GM18873 (cell line): ENCODE measurements around the gene COL26A1.
"Not testable (repeated sequence)": the region's sequence is repeated elsewhere in the genome, so short reads cannot be mapped to it uniquely, and the experiment has no call there.

Experiments
- ATAC-seq: cut with Tn5 transposase; IDR thresholded peaks from one replicate; pipeline ENCODE4 v1.9.1; 2021; ENCODE audit warnings: mild to moderate bottlenecking, moderate library complexity, moderate number of reproducible peaks; ENCODE audit not compliant: unreplicated experiment, low FRiP score

Gene COL26A1

DNA sequence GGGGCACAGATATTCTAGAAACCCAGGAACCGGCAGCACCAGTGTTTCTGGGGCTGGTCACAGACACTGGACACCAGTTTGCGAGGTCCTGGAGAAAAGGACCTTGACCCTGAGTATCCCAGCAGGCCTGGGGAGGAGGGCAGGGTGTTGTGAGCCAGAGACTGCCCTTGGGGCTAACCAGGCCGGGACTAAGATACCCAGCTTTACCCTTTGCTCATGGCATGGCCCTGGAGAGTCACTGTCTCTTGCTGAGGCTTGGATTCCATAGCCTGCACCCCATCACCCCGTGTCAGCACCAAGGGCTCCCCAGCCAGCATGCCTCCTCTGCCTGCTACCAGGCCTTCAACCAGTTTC, 124.4 kb downstream of the COL26A1 start:
- no peak for ATAC-seq

DNA sequence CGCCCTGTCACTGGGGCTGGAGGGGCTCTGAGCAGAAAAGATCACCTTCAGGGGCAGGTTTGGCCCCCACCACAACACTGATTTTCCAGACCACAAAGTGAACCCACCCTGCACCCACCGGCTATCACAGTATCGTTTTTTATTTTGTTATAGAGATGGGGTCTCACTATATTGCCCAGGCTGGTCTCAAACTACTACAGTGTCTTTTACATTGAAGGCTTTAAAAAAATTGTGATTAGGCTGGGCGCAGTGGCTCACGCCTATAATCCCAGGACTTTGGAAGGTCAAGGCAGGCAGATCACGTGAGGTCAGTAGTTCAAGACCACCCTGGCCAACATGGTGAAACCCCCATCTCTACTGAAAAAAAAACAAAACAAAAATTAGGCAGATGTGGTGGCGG, 125.1 kb downstream of the COL26A1 start:
- no peak for ATAC-seq

DNA sequence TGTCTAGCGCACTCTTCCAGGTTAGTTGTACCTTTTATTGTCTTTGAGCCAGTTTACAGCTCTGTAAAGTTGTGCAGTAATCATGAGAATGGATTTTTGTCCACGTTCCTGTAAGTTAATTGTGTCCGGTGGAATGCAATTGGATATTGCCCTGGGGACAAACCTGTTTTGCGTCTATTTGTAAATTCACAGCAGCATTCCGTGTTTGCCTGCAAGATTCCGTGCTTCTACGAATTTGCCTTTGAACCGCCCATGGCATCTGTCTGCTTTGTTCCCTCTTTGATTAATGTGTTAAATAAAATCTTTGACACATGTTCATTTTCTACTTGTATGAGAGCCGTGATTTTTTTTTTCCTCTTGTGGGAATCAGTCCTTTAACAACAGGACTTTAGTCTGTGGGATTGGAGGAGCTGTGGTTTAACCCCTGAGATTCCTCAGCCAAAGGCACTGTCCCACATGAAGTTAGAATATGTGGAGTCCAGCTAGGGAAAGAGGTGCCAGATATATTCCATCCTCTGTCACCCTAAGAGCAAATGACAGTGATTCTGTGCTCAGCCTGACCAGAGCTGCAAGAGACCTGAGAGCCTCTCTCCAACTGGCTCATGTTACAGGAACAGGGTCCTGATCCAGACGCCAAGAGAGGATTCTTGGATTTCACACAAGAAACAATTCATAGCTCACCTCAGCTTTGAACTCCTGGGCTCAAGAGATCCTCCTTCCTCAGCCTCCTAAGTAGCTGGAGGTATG, 126.3 kb downstream of the COL26A1 start:
- ATAC-seq, result no peak

DNA sequence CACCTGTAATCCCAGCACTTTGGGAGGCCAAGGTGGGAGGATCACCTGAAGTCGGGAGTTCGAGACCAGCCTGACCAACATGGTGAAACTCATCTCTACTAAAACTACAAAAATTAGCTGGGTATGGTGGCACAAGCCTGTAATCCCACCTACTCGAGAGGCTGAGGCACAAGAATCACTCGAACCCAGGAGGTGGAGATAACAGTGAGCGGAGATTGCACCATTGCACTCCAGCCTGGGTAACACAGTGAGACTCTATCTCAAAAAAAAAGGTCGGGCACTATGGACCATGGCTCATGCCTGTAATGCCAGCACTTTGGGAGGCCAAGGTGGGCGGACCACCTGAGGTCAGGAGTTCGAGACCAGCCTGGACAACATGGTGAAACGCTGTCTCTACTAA, 127.8 kb downstream of the COL26A1 start:
- not testable (repeated sequence) for ATAC-seq

DNA sequence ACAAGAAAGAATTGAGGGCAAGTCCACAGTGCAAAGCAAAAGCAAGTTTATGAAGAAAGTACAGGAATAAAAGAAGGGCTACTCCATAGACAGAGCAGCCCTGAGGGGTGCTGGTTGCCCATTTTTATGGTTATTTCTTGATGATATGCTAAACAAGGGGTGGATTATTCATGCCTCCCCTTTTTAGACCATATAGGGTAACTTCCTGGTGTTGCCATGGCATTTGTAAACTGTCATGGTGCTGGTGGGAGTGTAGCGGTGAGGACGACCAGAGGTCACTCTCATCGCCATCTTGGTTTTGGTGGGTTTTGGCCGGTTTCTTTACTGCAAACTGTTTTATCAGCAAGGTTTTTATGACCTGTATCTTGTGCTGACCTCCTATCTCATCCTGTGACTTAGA, 128.8 kb downstream of the COL26A1 start:
- not testable (repeated sequence) for ATAC-seq

DNA sequence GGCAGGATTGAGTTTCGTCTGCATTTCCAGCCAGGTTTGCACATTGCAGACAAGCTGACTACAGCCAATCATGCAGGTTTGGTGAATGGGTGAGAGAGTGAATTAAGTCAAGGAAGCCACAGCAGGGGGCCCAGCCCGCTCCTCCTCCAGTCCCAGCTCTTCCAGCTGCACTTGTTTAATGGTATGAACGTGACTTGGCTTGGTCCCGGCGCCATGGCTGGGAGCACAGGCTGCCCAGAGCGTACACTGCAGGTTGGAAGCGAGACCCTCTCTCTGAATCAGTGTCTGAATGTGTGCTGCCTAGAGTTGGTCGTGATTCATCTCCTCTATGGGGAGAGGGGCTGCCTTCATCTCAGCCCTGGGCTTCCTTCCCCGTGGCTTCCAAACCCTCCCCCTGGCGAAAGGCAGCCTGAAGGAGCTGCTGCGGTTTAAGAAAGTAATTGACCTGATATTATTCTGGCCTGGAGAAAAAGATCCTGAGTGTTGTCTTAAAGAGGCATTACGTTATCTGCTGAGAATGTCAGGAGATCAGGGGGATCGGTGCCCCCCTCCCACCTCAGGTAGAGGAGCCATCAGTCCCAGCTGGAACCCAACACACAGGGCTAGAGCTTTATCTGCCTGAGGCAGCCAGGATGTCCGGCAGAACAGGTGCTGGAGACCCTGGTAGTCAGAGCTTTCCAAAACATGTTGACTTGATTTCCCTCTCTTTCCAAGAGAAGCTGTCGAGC, 132.1 kb downstream of the COL26A1 start:
- ATAC-seq, result no peak

DNA sequence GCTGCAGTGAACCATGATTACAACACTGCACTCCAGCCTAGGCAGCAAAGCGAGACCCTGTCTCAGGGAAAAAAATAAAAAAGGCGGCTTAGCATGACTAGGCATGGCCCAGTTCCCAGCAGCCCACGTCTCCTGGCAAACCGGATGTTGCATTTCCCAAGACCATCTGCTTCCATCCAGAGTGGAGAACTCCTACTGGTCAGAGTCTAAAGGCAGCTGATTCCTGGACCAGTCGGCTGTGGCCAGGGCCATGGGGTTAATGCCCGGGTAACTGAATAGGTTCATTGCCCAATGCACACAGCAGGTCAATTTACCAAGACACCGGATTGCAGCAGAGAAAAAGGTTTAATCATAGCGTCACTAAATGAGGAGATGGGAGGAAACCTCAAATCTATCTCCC, 133.3 kb downstream of the COL26A1 start:
- ATAC-seq, result no peak

DNA sequence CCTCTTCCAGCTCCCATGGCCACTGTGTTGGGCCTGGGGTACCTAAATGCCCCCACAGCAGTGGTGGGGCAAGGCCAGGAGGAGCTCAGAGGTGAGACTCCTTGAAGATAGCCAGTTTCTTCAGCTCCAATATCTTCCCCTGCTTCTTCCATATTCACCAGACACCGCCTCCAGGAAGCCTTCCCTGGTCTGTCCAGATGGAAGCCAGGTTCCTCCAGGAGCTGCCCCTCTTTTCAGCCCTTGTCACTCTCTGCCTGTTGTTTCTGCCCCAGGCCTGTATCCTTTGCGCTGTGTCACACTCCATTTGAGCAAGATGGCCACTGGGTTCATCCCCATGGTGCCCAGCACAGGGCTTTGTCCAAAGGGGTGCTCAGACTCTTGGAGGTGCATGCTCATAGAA, 138.7 kb downstream of the COL26A1 start:
- ATAC-seq, result no peak

DNA sequence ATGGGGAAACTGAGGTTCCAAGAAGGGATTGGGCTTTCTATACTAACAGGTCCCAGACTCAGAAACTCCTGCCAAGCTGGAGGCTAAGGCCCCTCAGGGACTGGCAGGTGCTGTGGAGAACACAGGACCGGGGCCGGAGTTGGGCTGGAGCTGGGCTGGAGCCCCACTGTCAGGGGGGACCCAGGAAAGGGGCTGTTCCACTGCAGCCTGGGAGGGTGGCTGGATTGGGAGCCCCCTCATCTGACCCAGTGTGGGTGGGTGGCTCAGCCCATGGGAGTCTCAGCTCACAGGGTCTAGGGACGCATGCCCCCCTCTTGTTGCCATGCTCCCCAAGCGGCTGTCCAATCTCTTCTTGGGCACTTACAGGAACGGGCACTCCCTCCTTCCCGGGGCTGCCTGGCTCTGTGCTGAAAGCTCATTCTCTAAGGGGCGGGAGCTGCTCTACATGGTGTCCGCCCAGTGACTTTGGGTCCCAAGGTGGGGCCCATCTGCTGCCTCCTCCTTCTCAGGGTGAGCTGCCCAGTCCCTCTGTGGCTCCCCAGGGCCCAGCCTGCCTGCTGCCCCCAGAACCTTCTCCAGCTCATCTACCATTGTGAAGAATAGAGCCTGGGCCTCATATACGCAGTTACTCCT, 139.9 kb downstream of the COL26A1 start:
- no peak for ATAC-seq

DNA sequence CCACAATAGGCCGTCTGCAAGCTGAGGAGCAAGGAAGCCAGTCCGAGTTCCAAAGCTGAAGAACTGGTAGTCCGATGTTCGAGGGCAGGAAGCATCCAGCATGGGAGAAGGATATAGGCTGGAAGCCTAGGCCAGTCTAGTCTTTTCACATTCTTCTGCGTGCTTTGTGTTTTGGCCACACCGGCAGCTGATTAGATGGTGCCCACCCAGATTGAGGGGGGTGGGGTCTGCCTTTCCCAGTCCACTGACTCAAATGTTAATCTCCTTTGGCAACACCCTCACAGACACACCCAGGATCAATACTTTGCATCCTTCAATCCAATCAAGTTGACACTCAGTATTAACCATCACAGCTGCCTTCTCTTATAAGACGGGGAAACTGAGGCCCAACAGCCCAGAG, 142.8 kb downstream of the COL26A1 start:
- not testable (repeated sequence) for ATAC-seq

DNA sequence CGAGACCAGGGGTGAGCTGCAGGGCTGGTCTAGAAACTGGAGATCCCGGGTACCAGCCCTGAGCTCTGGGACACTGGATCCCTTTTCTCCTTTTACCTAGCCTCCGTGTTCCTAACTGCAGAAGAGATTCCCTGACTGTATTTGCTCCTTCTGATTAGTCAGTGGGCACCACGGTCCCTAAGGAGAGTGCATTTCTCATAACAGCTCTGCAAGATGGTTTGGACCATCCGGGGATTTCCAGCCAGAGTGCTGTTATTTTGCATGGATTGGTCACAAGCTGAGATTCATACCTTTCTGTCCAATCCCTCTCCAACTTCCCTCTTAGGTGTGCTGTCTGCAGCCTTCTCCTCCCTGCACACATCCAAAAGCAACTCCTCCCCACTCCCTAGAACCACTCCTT, 143.9 kb downstream of the COL26A1 start:
- no peak for ATAC-seq

DNA sequence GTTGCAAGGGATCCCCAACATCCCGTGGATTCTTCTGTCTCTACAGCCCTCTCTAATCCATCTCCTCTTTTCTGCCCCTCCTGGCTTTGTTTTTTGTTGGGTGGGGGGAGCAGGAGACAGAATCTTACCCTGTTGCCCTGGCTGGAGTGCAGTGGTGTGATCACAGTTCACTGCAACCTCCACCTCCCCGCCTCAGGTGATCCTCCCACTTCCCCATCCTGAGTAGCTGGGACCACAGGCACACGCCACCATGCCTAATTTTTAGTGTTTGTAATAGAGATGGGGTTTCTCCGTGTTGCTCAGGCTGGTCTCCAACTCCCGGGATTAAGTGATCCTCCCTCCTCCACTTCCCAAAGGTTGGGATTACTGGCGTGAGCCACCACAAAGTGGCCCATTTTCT, 144.7 kb downstream of the COL26A1 start:
- no peak for ATAC-seq

DNA sequence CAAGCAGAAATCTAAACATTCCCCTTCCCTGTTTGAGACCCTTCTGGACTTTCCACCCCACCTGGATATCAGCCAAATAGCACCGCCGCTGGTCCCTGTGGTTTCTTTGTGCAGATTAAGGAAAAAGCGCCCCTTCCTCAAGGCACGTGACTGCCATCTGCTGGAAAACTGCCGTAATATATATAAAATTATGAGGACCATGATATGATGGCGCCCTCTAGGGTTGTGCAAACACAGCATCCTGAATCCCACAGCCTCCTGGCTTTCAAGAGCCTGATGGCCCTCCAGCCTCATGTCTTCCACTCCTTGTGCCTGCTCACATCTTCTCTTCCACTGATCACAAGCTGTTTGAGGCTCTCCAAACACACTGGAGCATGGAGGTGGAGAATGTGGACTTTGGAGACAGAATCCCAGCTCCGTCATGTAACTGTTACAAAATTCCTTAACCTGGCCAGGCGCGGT, 145.1 kb downstream of the COL26A1 start:
- ATAC-seq, result no peak

DNA sequence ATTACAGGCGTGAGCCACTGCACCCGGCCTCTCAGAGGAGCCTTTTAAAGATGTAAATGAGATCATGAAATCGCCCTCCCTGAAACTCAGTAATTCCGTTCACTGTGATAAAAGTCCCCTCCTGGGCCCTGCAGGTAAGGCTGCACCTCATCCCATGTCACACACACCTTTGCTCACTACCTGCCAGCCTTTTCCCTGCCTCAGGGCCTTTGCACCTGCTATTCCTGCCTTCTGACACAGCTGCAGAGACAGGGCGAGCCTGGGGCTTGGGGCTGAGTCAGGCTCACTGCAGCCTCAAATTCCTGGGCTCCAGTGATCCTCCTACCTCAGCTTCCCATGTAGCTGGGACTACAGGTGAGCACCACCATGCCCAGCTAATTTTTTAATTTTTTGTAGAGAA, 147.6 kb downstream of the COL26A1 start:
- no peak for ATAC-seq

DNA sequence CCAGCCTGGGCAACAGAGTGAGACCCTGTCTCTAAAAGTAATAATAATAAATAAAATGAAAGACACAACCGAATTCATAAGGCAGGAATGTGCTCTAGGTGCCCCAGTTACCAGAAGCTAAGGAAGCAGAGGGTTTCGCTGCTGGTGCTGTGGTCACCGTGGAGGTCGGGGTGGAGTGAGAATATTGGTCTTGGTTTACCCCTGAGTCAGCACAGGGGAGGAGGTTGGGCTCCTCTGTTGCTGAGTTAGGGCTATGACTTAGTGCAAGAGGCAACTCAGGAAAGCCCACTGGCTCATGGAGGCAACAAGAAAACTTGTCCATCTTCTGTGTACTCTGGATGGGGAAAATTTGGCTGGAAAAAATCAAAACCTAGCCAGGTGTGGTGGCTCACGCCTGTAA, 149.3 kb downstream of the COL26A1 start:
- no peak for ATAC-seq

DNA sequence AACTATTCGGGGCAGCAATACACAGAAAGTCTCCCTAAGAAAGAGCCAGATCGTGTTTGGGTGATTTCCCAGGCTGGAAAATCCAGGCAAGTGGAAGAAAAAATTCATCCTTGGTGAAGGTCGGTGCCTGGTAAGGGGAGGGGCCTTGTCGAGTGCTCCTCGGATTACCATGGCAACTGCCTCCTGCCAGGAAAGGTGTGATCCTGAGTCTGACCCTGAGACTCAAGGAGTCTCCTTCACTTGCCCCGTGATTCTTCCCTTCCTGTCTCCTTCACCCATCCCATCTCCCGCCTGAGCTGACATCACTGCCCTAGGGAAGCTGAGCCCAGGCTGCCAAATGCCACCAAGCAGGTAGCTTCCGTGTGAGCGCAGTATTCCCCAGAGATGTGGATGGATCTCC, 154.2 kb downstream of the COL26A1 start:
- no peak for ATAC-seq

DNA sequence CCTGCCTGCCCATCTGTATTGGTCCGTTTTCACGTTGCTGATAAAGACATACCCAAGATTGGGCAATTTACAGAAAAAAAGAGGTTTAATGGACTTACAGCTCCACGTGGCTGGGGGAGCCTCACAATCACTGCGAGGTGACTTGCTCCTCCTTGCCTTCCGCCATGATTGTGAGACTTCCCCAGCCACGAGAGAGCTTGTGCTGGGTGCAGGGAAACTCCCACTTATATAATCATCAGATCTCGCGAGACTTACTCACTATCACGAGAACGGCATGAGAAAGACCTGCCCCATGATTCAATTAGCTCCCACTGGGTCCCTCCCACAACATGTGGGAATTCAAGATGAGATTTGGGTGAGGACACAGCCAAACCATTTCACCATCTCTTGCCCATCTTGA, 154.6 kb downstream of the COL26A1 start:
- no peak for ATAC-seq

DNA sequence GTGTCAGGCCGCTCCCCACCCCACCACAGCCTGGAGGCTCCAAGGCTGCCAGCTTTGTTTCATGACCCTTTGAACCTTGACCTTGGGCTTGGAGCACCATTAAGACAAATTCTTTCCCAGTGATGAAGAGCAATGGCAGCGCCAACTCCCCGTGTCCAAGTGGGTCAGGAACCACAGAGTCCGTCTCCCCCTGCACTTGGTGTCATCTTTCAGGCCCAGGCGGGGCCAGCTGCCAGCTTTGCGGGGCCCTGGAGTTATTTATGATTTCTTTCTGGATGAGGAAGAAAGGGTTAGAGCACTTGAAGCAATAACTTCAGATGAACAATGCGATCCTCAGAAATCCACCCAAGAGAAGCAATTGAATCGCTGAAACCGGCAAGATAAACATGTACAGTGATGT, 155.7 kb downstream of the COL26A1 start:
- ATAC-seq, result no peak

DNA sequence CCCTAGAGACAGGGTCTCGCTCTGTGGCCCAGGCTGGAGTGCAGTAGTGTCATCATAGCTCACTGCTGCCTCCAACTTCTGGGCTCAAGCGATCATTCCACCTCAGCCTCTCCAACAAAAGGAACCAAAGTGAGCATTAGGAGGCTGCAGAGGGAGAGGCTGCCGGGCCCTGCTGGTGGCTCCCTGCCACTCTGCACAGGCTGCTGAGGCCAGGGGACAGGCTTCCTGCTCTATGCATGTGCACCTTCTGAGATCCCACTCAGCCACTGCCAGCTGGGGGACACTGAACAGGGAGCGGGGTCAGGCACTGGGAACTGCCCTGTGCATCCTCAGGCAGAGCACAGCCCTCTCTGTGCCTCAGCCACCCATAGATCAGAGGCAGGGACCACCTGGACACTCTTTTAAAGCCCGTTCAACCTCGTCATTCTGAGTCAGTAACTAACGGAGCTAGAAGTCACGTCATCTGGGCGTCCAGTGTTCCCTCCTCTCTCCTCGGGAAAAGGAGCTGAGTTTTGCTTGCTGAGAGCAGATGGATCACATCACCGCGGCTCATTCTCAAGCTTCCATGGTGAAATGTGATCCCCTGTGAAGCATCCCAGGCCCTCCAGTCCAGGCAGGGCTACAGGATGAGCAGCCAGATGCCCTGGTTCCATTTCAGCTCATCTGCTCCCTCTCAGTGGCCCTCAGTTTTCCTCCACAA, 156.8 kb downstream of the COL26A1 start:
- no peak for ATAC-seq

DNA sequence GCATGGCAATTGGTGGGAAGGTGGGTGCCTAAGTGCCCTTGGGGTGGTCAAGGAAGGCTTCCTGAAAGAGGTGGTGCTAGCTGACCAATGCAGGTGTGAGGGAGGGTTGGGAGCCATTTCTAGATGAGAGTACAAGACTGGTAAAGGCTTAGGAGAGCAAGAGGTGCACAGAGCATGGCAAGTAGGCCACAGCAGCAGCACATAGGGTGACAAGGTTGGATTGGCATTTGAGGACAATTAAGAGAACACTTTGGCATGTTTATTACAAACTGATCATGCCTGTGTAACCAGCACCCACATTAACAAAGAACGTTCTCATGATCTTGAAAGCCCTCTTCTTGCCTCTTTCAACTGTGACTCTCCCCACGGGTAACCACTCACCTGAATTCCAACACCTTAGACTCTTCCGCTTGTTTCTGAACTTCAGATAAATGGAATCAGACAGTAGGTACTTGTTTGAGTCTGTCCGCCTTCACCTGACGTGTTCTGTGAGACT, 158.8 kb downstream of the COL26A1 start:
- ATAC-seq, result no peak

DNA sequence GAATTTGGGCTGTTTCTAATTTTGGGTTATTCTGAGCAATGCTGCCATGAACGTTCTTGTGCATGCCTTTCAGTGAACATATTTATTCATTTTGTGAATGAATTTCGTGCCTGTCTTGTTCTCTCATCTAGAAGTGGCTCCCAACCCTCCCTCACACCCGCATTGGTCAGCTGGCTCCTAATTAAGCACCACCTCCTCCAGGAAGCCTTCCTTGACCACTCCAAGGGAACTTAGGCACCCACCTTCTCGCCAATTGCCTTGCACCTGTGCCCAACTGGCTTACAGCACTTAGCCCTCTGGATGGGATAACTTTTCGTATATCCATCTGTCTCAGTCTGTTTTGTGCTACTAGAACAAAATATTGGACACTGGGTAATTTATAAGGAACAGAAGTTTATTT, 159.3 kb downstream of the COL26A1 start:
- ATAC-seq, result no peak
